Smooth muscle cell of the umbilical artery (primary cell): ENCODE data around the gene IQGAP2. TPM values are rescaled to one million over a fixed set of nuclear protein-coding genes. Genes with fewer than 3 reads are reported as not detected.

Experiments
- total RNA-seq: library from RNA; depleted of rRNA; stranded (reverse); fragments of >200 nt; gene quantifications from 2 replicates; pipeline ENCODE4 v1.2.3, GENCODE V29; 2014

IQGAP2 gene
- total RNA-seq: 4.3 and 51.4 TPM in 2 replicates

DNA sequence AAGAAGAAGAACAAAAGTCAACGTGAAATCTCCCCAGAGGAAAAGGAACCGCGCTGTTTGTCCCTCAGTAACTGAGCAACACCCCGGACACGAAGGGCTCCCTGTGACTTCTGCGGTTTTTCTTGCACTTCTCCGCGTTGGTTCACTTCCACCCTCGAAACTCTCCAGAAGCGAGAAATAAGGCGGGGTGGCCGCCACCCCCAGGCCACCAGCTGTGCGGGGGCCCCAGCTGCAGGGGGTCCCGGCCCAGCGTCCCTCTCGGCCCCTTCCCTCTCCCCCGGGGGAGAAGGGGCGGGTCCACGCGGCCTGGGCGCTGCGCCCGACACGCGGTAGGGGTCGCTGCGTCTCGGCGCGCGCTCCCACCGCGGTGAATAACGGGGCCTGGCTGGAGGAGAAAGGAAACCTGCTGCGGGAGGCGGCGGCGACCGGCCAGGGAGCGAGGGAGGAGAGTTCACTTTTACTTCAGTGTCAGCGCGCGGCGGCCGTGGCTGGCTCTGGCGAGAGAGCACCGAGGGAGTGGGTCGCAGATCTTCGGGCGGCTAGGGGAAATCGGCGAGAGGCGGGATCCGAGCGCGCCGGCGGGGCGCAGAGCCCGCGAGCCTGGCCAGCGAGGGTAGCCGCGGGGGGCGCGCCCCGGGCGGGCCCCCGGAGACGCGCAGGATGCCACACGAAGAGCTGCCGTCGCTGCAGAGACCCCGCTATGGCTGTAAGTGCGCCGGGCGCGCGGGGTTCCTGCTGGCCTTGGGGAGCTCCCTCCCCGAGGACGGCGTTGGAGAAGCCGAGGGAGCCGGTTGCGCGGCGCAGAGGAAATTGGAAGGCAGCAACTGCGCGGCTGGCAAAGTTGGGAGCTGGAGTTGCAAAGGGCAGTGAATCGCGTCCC lies at the start of gene IQGAP2:
TSS of gene IQGAP2 (plus strand) at position 400 of the 880 bp plus-strand sequence. CDS start at position 661, 261 bp downstream.

GRCh38 chr5:76622973-76623596 lies 220.0 kb downstream of the IQGAP2 start, which contains the start of gene F2RL2:
F2RL2 (minus strand) TSS chr5:76623403; CDS start chr5:76623230, 173 bp downstream.

GRCh38 chr5:76715736-76716455 lies 312.8 kb downstream of the IQGAP2 start, which contains the start of gene F2R:
F2R (plus strand) TSS chr5:76716126; CDS start chr5:76716308, 182 bp downstream.

Other genes with a start within 250 kb of the IQGAP2 start
- 5.6 and 6.2 TPM in 2 replicates for gene F2RL2, start 220.1 kb downstream of the IQGAP2 start, total RNA-seq